Measurements from ENCODE around the gene WDFY4. TPM values are rescaled to one million over a fixed set of nuclear protein-coding genes. Genes with fewer than 3 reads are reported as not detected.

Gene WDFY4
- total and polyA plus RNA-seq, 9 of the 15 experiments (the other 6 are each of a cell fraction or from before 2014, with no cell fraction given) = 0.01 to 0.02 (median 0.01) TPM; not detected in 6

- CTCF ChIA-PET (ENCODE audit: low intra/inter-chr PET ratio) = no interaction called here
- H3K4me2 ChIP-seq (ENCODE audit: insufficient read depth, low read length) = no peak overlapping the region
These were observed 154.2 kb downstream of the WDFY4 start for GRCh38 chr10:48838834-48839233.

More at GRCh38 chr10:48838834-48839233, 154.2 kb downstream of the WDFY4 start:
- FAIRE-seq = no peak
- BruUV-seq (replicated peaks) = no TSS peak
- Histone ChIP-seq H3K9ac (ENCODE audit: insufficient read depth in 1 of 2, low read depth in 2 of 2, low read length in 2 of 2) (no peak overlapping the region), H3K9me3 (replicated peaks; ENCODE audit: control insufficient read depth, insufficient read depth, low read depth, low read length) (no peaks in the 10 kb centered on the region), H3K79me2 (ENCODE audit: control insufficient read depth, insufficient read depth, low read length) (no peaks in the 10 kb centered on the region), H4K20me1 (replicated peaks; ENCODE audit: control insufficient read depth, insufficient read depth, low read length) (no peaks in the 10 kb centered on the region), H3K9me1 (ENCODE audit: control insufficient read depth, insufficient read depth, low read length) (no peaks in the 10 kb centered on the region), H3K4me1 (replicated peaks in 1 of 2; ENCODE audit: control insufficient read depth in 2 of 2, insufficient read depth in 2 of 2, low read length in 2 of 2) (no peaks in the 10 kb centered on the region), H3K36me3 (ENCODE audit: control insufficient read depth, insufficient read depth, low read length) (no peaks in the 10 kb centered on the region), H3K4me3 (no peak overlapping the region), H2AFZ (ENCODE audit: low read depth, low read length) (no peak overlapping the region), H3K27me3 (ENCODE audit: control insufficient read depth in 2 of 2, insufficient read depth in 2 of 2, low read length in 2 of 2) (peaks cover 10% of the 10 kb centered on the region in 2 experiments; a peak in 3 of 5 replicates), H3K27ac (ENCODE audit: extremely low read depth, low read depth, low read length) (no peak overlapping the region)
- POLR2A ChIA-PET = no interaction called here
- intact Hi-C loops (cut with micrococcal nuclease) = no loop called here
- no peak for DNase-seq (ENCODE audit: extremely low read depth in 1 of 4, low spot score in 3 of 4)
- in situ Hi-C loops (cut with MboI) = no loop called here
- ATAC-seq = no peak
- 0% methylated on average over 5 of the region's 5 CpGs for WGBS (ENCODE audit: insufficient coverage, low coverage, missing lambda C conversion rate)
- TF ChIP-seq, protein P1, sequence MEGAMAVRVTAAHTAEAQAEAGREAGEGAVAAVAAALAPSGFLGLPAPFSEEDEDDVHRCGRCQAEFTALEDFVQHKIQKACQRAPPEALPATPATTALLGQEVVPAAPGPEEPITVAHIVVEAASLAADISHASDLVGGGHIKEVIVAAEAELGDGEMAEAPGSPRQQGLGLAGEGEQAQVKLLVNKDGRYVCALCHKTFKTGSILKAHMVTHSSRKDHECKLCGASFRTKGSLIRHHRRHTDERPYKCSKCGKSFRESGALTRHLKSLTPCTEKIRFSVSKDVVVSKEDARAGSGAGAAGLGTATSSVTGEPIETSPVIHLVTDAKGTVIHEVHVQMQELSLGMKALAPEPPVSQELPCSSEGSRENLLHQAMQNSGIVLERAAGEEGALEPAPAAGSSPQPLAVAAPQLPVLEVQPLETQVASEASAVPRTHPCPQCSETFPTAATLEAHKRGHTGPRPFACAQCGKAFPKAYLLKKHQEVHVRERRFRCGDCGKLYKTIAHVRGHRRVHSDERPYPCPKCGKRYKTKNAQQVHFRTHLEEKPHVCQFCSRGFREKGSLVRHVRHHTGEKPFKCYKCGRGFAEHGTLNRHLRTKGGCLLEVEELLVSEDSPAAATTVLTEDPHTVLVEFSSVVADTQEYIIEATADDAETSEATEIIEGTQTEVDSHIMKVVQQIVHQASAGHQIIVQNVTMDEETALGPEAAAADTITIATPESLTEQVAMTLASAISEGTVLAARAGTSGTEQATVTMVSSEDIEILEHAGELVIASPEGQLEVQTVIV (CRISPR knock-in tag; IDR thresholded peaks at IDR 0.05; ENCODE audit: borderline replicate concordance) = no peak
- no peak for TF ChIP-seq CBFA2T3 (IDR thresholded peaks at IDR 0.05)
- no peak for TF ChIP-seq GATA2 (CRISPR knock-in tag; IDR thresholded peaks at IDR 0.05)
- TF ChIP-seq, protein P2, sequence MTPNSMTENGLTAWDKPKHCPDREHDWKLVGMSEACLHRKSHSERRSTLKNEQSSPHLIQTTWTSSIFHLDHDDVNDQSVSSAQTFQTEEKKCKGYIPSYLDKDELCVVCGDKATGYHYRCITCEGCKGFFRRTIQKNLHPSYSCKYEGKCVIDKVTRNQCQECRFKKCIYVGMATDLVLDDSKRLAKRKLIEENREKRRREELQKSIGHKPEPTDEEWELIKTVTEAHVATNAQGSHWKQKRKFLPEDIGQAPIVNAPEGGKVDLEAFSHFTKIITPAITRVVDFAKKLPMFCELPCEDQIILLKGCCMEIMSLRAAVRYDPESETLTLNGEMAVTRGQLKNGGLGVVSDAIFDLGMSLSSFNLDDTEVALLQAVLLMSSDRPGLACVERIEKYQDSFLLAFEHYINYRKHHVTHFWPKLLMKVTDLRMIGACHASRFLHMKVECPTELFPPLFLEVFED (CRISPR knock-in tag; conservative IDR thresholded peaks at IDR 0.05) = no peak
- no peak for TF ChIP-seq ZBTB1 (CRISPR knock-in tag; IDR thresholded peaks at IDR 0.05; ENCODE audit: borderline replicate concordance, low read depth)
- no peak for TF ChIP-seq ZNF408 (CRISPR knock-in tag; IDR thresholded peaks at IDR 0.05; ENCODE audit: low read depth)
- TF ChIP-seq NCOA6 (IDR thresholded peaks at IDR 0.05) = no peak
- TF ChIP-seq FOXJ2 (tag; IDR thresholded peaks at IDR 0.05) = no peak
- TF ChIP-seq EP300 (IDR thresholded peaks at IDR 0.05; ENCODE audit: low read length) = no peak
- no peak for TF ChIP-seq FOXP1 (CRISPR knock-in tag; IDR thresholded peaks at IDR 0.05)
- no peak for TF ChIP-seq SNRNP70 (optimal IDR thresholded peaks at IDR 0.05; ENCODE audit: low read depth, low read length)
